Psoas muscle (tissue), 8 donors: ENCODE measurements around the gene BUD13. TPM values are rescaled to one million over a fixed set of nuclear protein-coding genes. Genes with fewer than 3 reads are reported as not detected.

Experiments
- ATAC-seq, 4 donors: fragments of 200-7000 bp; cut with Tn5 transposase; one replicate each; pipeline ENCODE4 v1.9.1; 2020; ENCODE audit warnings: moderate library complexity in 3 of 4, mild to moderate bottlenecking in 2 of 4
- DNase-seq, 2 donors: peaks; one replicate each; pipeline ENCODE4 v3.0.0-alpha.2; 2020
- H3K27ac ChIP-seq: fragments of 200-600 bp; one replicate; pipeline ENCODE4 v1.8.0; 2022
- H3K27me3 ChIP-seq, 3 donors: fragments of 200-600 bp in 1 of 3; one replicate each; pipeline versions ENCODE4 v1.6.1 to v1.8.0; 2013 to 2022; ENCODE audit warnings: low read length in 2 of 3, mild to moderate bottlenecking in 2 of 3, moderate library complexity in 1 of 3; ENCODE audit not compliant: insufficient read depth in 3 of 3
- H3K36me3 ChIP-seq, 2 donors: fragments of 200-600 bp in 1 of 2; one replicate each; pipeline versions ENCODE4 v1.6.1 to v1.8.0; 2013 to 2022; ENCODE audit warnings: low read depth in 1 of 2, mild to moderate bottlenecking in 1 of 2, moderate library complexity in 1 of 2; ENCODE audit not compliant: insufficient read depth in 1 of 2
- H3K4me1 ChIP-seq: fragments of 200-600 bp; one replicate; pipeline ENCODE4 v1.8.0; 2022
- H3K4me3 ChIP-seq: fragments of 200-600 bp; one replicate; pipeline ENCODE4 v1.8.0; 2022; ENCODE audit warnings: mild to moderate bottlenecking
- H3K9me3 ChIP-seq: fragments of 200-600 bp; one replicate; pipeline ENCODE4 v1.8.0; 2022
- CTCF ChIP-seq: fragments of 200-600 bp; IDR thresholded peaks from one replicate; pipeline ENCODE4 v1.8.0; 2022; ENCODE audit warnings: antibody characterized with exemption
- WGBS, 3 donors: extraction: QIAGEN DNeasy Blood & Tissue Kit; methylation state at CpG; one replicate each; pipeline versions ENCODE4 v1.1.6 to v1.1.7; 2013; 5-methylcytosine and 5-hydroxymethylcytosine counted together
- intact Hi-C, 2 donors: fragments of 100-400 bp; cut with DNase I; formaldehyde crosslinking; loops; one replicate each; pipeline versions ENCODE4 v1.11.0 to v1.14.2; 2022
- polyA plus RNA-seq, 3 donors: library from polyadenylated mRNA; stranded (reverse); fragments of 200-250 nt; gene quantifications; one replicate each; pipeline ENCODE4 v1.2.3, GENCODE V29; 2013
- total RNA-seq, 4 donors: library from RNA; stranded (reverse); fragmentation: NEBNext Ultra II Directional in 2 of 4; extraction: Animal tissue kit (Norgen Biotek cat#: 25700) in 2 of 4; gene quantifications; one replicate each; pipeline versions ENCODE4 v1.2.1 to v1.2.4, GENCODE V29; 2021 to 2023
- donor health status: healthy with polysubstance abuse.
- donor health status: DM: no; HTN: no; CAD: no; lungs with moderate emphysema.
- donor health status: Bipolar disorder and iron deficiency.
- donor health status: healthy.
- donor health status: DM: yes; HTN: yes; CAD: no.
- donor health status: DM: no; HTN: no; CAD: no.
- donor health status: DM: no; HTN: no; CAD: no.
- donor health status: DM: yes; HTN: yes; CAD: no.

Gene BUD13
- total and polyA plus RNA-seq, 7 donors, result 8.6 to 17.1 (median 11.2) TPM

DNA sequence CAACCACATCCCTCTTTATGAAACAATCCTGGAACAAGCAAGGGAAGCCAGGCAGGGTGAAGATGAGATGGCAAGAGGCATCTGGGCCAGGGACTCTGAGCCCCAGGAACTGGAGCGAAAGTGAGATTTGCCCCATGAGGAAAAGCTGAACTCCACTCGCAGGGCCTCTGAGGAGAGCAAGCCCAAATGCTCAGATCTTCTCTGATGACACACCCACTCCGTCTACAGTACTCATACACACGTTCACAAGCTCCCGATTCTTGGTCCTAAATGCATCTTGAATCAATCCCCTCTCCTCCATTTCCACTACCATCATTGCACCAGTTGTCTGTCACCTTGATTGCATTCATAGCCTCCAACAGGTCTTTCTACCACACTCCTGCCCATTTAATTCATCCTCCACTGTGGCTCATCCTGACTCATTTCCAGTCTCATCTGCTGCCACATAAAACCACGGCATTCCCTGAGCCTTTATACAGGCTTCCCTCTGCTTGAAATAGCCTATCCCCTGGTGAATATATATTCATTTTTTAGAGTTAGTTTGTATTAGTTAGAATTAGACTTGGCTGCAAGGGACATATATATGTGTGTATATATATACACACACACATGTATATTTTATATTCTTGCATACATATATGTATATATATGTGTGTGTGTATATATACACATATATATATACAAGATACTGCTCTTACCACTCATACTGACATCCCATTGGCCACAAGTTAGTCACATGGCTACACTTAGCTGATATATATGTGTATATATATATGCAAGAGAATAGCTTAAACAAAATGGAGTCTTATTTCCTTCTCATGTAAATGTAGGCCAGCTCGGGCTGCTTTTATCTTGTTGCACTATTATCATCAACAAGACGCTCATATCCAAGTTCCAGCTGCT lies 20.3 kb upstream of the BUD13 start:
- no peaks in the 10 kb centered on the region for H3K9me3 ChIP-seq
- H3K36me3 ChIP-seq, result no peaks in the 10 kb centered on the region
- TF ChIP-seq CTCF, result no peak
- H3K27ac ChIP-seq, result no peak overlapping the region
- intact Hi-C loops, result loop anchor here in 1 of 2 donors (5.0 kb wide), 2 partner anchors 44 to 314 kb away; partner anchors contain the start of gene APOA1
- WGBS, 3 donors, result 66 to 80% (median 69%) methylated on average over 8 of the region's 8 CpGs
- no peaks in the 10 kb centered on the region for H3K27me3 ChIP-seq
- H3K4me3 ChIP-seq, result no peak overlapping the region
- no peaks in the 10 kb centered on the region for H3K4me1 ChIP-seq
- ATAC-seq (no peak), DNase-seq (no peak)

- no peak for TF ChIP-seq CTCF
- Histone ChIP-seq H3K4me1 (no peaks in the 10 kb centered on the region), H3K36me3 (no peaks in the 10 kb centered on the region), H3K4me3 (no peak overlapping the region), H3K27ac (no peak overlapping the region), H3K27me3 (no peaks in the 10 kb centered on the region), H3K9me3 (no peaks in the 10 kb centered on the region)
- ATAC-seq (no peak), DNase-seq (no peak)
- WGBS, 3 donors, result 66 to 78% (median 70%) methylated on average over 8 of the region's 8 CpGs
- intact Hi-C loops, result loop anchor here in 1 of 2 donors (5.0 kb wide), 2 partner anchors 45 to 315 kb away; partner anchors contain the start of gene APOA1
Measured at GRCh38 chr11:116792144-116792868, 19.5 kb upstream of the BUD13 start.

- peaks cover 4% of the 10 kb centered on the region for H3K4me1 ChIP-seq
- no peak within 1 kb of the TSS for H3K27ac ChIP-seq
- ATAC-seq (no peak), DNase-seq (no peak)
- H3K27me3 ChIP-seq, result no peaks in the 10 kb centered on the region
- H3K9me3 ChIP-seq, result no peaks in the 10 kb centered on the region
- 82 to 90% (median 87%) methylated on average over 7 of the region's 7 CpGs for WGBS, 3 donors
- intact Hi-C loops, result loop anchor here (1.0 to 5.0 kb wide), 4 partner anchors 44 to 316 kb away; partner anchors contain the start of gene APOA1 (in 1 of the 2)
- H3K36me3 ChIP-seq, result peaks cover 0 to 1% of the 10 kb centered on the region in 2 donors
- H3K4me3 ChIP-seq, result peak within 1 kb of the TSS; percentile 38
- no peak for TF ChIP-seq CTCF
Measured at GRCh38 chr11:116791813-116792143, 19.0 kb upstream of the BUD13 start, which contains the start of gene APOA5. Gene APOA5 (minus strand): TSS chr11:116791879. CDS start chr11:116791860, 19 bp downstream.

GRCh38 chr11:116791002-116791812 lies 18.4 kb upstream of the BUD13 start:
- ATAC-seq (peak; percentile 74 to 81 (median 78)), DNase-seq (peak; percentile 75 to 88)
- Histone ChIP-seq H3K4me1 (peaks cover 10% of the 10 kb centered on the region), H3K27me3 (no peaks in the 10 kb centered on the region), H3K36me3 (peaks cover 0 to 7% of the 10 kb centered on the region in 2 donors), H3K9me3 (no peaks in the 10 kb centered on the region), H3K27ac (no peak overlapping the region), H3K4me3 (peak overlapping the region; percentile 38)
- intact Hi-C loops, result loop anchor here (1.0 to 5.0 kb wide), 4 partner anchors 44 to 316 kb away; partner anchors contain the start of gene APOA1 (in 1 of the 2)
- WGBS, 3 donors, result 17 to 29% (median 21%) methylated on average over 28 to 31 of the region's 31 CpGs
- TF ChIP-seq CTCF, result peak; percentile 90
